ENCODE results near the gene SLC47A1. TPM values are rescaled to one million over a fixed set of nuclear protein-coding genes. Genes with fewer than 3 reads are reported as not detected.

The SLC47A1 gene
- total RNA-seq, 1 donor: 1.1 TPM

DNA sequence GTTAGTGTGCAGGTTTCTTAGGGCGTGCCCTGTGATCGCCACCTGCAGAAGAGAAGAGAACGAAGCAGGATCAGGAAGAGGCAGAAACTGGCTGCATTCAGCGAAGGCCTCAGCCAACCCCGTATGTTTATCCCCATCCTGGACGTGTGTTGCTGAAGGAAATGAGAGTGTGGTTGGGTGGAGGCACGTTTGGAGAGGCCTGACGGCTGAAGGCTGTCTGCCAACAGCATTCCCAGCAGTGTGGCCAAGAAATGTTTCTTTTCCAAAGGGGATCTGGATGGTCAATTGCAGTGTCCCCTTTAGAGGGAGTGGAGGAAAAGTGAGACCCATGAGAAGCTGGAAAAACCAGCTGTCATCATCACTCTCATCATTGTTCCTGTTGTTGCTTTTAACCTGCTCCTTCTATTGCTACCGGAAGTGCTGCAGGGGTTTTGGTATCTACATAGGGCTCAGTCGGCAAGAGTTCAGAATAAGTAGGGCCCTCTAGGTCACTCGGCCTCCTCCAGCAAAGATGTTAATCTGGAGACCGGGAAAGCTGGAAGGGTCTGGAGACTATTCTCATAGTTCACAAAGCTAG, 46.5 kb upstream of the SLC47A1 start:
- Histone ChIP-seq H3K27ac (ENCODE audit: low read depth, low read length) (no peak overlapping the region), H3K4me2 (ENCODE audit: insufficient read depth, low read length) (no peak overlapping the region), H3K79me2 (ENCODE audit: insufficient read depth, low read length) (no peaks in the 10 kb centered on the region), H3K4me3 (ENCODE audit: insufficient read depth, low read length) (no peak overlapping the region), H3K36me3 (ENCODE audit: insufficient read depth, low read length) (no peaks in the 10 kb centered on the region), H3K27me3 (ENCODE audit: insufficient read depth, low read length) (peaks cover 5% of the 10 kb centered on the region), H4K20me1 (ENCODE audit: insufficient read depth, low read length) (no peaks in the 10 kb centered on the region), H3K9me3 (ENCODE audit: low read depth, low read length) (no peaks in the 10 kb centered on the region), H3K4me1 (ENCODE audit: insufficient read depth, low read length) (peaks cover 11% of the 10 kb centered on the region), H2AFZ (ENCODE audit: low read length) (peak overlapping the region; percentile 13)
- DNase-seq (ENCODE audit: insufficient read length, low spot score, missing footprints): no peak
- TF ChIP-seq, protein P1, sequence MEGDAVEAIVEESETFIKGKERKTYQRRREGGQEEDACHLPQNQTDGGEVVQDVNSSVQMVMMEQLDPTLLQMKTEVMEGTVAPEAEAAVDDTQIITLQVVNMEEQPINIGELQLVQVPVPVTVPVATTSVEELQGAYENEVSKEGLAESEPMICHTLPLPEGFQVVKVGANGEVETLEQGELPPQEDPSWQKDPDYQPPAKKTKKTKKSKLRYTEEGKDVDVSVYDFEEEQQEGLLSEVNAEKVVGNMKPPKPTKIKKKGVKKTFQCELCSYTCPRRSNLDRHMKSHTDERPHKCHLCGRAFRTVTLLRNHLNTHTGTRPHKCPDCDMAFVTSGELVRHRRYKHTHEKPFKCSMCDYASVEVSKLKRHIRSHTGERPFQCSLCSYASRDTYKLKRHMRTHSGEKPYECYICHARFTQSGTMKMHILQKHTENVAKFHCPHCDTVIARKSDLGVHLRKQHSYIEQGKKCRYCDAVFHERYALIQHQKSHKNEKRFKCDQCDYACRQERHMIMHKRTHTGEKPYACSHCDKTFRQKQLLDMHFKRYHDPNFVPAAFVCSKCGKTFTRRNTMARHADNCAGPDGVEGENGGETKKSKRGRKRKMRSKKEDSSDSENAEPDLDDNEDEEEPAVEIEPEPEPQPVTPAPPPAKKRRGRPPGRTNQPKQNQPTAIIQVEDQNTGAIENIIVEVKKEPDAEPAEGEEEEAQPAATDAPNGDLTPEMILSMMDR (IDR thresholded peaks at IDR 0.05; ENCODE audit: extremely low read depth, low read depth, low read length): no peak

DNA sequence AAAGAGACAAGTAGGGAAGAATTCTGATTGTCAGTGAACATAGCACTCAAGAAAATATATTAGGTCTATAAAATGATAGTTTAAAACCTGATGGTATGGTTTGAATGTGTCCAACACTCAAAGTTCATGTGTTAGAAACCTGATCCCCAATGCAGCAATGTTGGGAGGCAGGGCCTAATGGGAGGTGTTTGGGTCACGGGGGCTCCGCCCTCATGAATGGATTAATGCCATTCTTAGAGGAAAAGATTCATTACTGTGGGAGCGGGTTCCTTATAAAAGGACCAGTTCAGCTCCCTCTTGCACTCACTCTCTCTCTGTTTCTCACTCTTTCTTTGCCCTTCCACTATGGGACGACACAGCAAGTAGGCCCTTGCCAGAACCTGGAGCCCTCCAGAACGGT, 41.5 kb upstream of the SLC47A1 start:
- DNase-seq (ENCODE audit: insufficient read length, low spot score, missing footprints): no peak
- Histone ChIP-seq H3K4me2 (ENCODE audit: insufficient read depth, low read length) (no peak overlapping the region), H2AFZ (ENCODE audit: low read length) (no peak overlapping the region), H3K27ac (ENCODE audit: low read depth, low read length) (no peak overlapping the region), H3K4me1 (ENCODE audit: insufficient read depth, low read length) (no peaks in the 10 kb centered on the region), H3K9me3 (ENCODE audit: low read depth, low read length) (no peaks in the 10 kb centered on the region), H3K36me3 (ENCODE audit: insufficient read depth, low read length) (no peaks in the 10 kb centered on the region), H3K27me3 (ENCODE audit: insufficient read depth, low read length) (peaks cover 5% of the 10 kb centered on the region), H3K4me3 (ENCODE audit: insufficient read depth, low read length) (no peak overlapping the region), H4K20me1 (ENCODE audit: insufficient read depth, low read length) (no peaks in the 10 kb centered on the region), H3K79me2 (ENCODE audit: insufficient read depth, low read length) (no peaks in the 10 kb centered on the region)
- TF ChIP-seq, protein P1 (IDR thresholded peaks at IDR 0.05; ENCODE audit: extremely low read depth, low read depth, low read length): no peak

DNA sequence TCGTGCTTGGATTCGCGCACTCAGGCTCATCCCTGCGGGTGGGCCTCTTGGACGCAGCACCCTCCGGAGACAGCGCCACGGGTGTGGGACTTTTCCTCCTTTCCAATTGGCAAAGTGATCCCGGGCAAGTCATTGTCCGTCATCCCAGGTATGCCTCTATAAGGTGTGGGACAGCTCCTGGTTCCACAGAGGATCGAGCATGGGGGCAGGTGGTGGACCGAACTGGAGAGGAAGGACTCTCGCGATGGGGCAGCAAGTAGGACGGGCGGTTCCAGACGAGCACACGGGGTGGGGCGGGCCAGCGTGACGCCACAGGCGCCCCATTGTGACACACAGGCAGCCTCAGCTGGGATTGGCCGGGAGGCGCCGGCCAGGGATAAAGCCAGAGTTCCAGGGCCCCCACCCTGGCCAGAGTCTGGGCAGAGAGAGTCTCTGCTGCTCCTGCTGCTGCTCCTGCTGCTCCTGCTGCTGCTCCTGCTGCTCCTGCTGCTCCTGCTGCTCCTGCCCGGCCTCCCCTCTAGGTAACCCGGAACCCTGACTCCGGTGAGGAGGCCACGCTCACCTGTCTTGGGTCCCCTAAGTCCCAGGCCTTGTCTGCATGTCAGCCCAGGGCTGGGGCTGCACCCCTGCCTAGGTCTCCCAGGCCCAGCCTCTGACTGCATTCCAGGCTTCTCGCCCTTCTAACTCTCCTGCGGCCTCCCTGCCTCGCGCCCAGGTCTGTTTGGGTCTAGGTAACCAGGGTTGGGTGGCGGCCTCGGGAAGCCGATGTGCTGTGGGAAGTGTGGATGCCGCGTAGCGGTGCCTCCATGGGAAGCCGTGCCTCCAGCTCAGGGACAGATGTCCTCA, 38.5 kb upstream of the SLC47A1 start:
- TF ChIP-seq, protein P1 (IDR thresholded peaks at IDR 0.05; ENCODE audit: extremely low read depth, low read depth, low read length): no peak
- Histone ChIP-seq H3K9me3 (ENCODE audit: low read depth, low read length) (no peaks in the 10 kb centered on the region), H4K20me1 (ENCODE audit: insufficient read depth, low read length) (no peaks in the 10 kb centered on the region), H3K79me2 (ENCODE audit: insufficient read depth, low read length) (no peaks in the 10 kb centered on the region), H3K4me2 (ENCODE audit: insufficient read depth, low read length) (no peak overlapping the region), H3K27me3 (ENCODE audit: insufficient read depth, low read length) (peaks cover 5% of the 10 kb centered on the region), H3K27ac (ENCODE audit: low read depth, low read length) (no peak overlapping the region), H3K4me3 (ENCODE audit: insufficient read depth, low read length) (no peak overlapping the region), H2AFZ (ENCODE audit: low read length) (no peak overlapping the region), H3K4me1 (ENCODE audit: insufficient read depth, low read length) (no peaks in the 10 kb centered on the region), H3K36me3 (ENCODE audit: insufficient read depth, low read length) (no peaks in the 10 kb centered on the region)
- DNase-seq (ENCODE audit: insufficient read length, low spot score, missing footprints): no peak

DNA sequence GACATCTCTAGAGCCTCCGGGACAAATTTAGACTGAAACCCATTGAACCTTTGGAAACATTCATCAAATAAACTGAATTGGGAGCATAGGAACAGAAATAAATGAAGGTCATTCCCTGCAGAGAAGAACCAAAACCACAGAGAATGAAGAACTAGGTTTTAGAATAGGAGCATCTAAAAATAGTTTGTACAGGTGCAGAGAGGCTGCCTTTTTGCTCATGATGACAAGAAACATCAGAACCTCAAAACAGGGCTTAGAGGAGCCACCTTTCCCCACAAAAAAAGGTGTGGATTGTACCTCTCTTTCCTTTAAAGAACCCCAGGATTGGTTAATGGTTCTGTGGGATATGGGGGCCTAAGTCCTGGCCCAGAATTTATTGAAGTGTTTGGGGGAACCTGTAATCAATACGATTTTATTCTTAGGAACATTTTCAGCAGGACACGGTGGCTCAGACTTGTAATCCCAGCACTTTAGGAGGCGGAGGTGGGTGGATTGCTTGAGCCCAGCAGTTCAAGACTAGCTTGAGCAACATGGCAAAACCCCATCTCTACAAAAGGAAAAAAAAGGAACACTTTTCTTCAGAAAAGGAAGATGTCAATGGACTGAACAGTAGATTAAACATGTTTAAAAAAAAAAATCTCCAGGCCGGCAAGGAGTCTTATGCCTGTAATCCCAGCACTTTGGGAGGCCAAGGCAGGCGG, 37.7 kb upstream of the SLC47A1 start:
- H3K27ac ChIP-seq (ENCODE audit: low read depth, low read length): no peak overlapping the region
- no peak overlapping the region for H3K4me2 ChIP-seq (ENCODE audit: insufficient read depth, low read length)
- H2AFZ ChIP-seq (ENCODE audit: low read length): no peak overlapping the region
- no peak for DNase-seq (ENCODE audit: insufficient read length, low spot score, missing footprints)
- no peak overlapping the region for H3K4me3 ChIP-seq (ENCODE audit: insufficient read depth, low read length)
- TF ChIP-seq, protein P1 (IDR thresholded peaks at IDR 0.05; ENCODE audit: extremely low read depth, low read depth, low read length): no peak
- H4K20me1 ChIP-seq (ENCODE audit: insufficient read depth, low read length): no peaks in the 10 kb centered on the region
- H3K4me1 ChIP-seq (ENCODE audit: insufficient read depth, low read length): no peaks in the 10 kb centered on the region
- H3K79me2 ChIP-seq (ENCODE audit: insufficient read depth, low read length): no peaks in the 10 kb centered on the region
- peaks cover 4% of the 10 kb centered on the region for H3K27me3 ChIP-seq (ENCODE audit: insufficient read depth, low read length)
- H3K9me3 ChIP-seq (ENCODE audit: low read depth, low read length): no peaks in the 10 kb centered on the region
- no peaks in the 10 kb centered on the region for H3K36me3 ChIP-seq (ENCODE audit: insufficient read depth, low read length)

Data from osteoblast (primary cell).